KBM-7 (cell line): Measurements from ENCODE around the gene NNT.
A peak's percentile ranks its signal among the peaks of the same experiment; 100 is the strongest.
"Not testable (repeated sequence)": the region's sequence is repeated elsewhere in the genome, so short reads cannot be mapped to it uniquely, and the experiment has no call there.

Experiments used
- DNase-seq: peaks from one replicate; pipeline ENCODE4 v3.0.0-alpha.2; 2015
- in situ Hi-C: fragments of 300-500 bp; cut with MboI; formaldehyde crosslinking; loops from 2 replicates; pipeline ENCODE4 v1.14.3; 2020; ENCODE audit warnings: low sequenced_read_pairs, low pct_unique_long_range_greater_than_20kb, mixed read lengths

NNT gene

GRCh38 chr5:43602461-43603343 is at the start of gene NNT:
Gene NNT (plus strand): TSS chr5:43603180. CDS start chr5:43609196, 6,016 bp downstream.
- peak; percentile 71 for DNase-seq
- in situ Hi-C loops = no loop called here

- in situ Hi-C loops = no loop called here
- DNase-seq = no peak
Measured at GRCh38 chr5:43553381-43553780, 49.6 kb upstream of the NNT start.

GRCh38 chr5:43554497-43554896 is 48.5 kb upstream of the NNT start:
- no peak for DNase-seq
- in situ Hi-C loops = no loop called here

GRCh38 chr5:43555895-43556606 is 46.9 kb upstream of the NNT start:
- in situ Hi-C loops = no loop called here
- DNase-seq = peak; percentile 70

GRCh38 chr5:43556607-43556856 is 46.4 kb upstream of the NNT start:
- in situ Hi-C loops, DNase-seq: not testable (repeated sequence)

- in situ Hi-C loops = no loop called here
- peak; percentile 84 for DNase-seq
Measured at GRCh38 chr5:43556857-43557542, 46.0 kb upstream of the NNT start, which contains the start of gene PAIP1. Gene PAIP1 (minus strand): TSS chr5:43557077. CDS start chr5:43556846, 231 bp downstream.

- in situ Hi-C loops = no loop called here
Measured at GRCh38 chr5:43560128-43560527, 42.9 kb upstream of the NNT start.

GRCh38 chr5:43561356-43561755 is 41.6 kb upstream of the NNT start:
- in situ Hi-C loops = no loop called here
- DNase-seq = no peak

More at GRCh38 chr5:43560128-43560527, 42.9 kb upstream of the NNT start:
- no peak for DNase-seq

GRCh38 chr5:43563321-43563720 is 39.7 kb upstream of the NNT start:
- in situ Hi-C loops = no loop called here
- no peak for DNase-seq

GRCh38 chr5:43564289-43564850 is 38.6 kb upstream of the NNT start:
- in situ Hi-C loops = no loop called here
- DNase-seq = no peak

- in situ Hi-C loops = no loop called here
- DNase-seq = no peak
Measured at GRCh38 chr5:43565043-43565442, 37.9 kb upstream of the NNT start.

- in situ Hi-C loops = no loop called here
Measured at GRCh38 chr5:43567967-43568366, 35.0 kb upstream of the NNT start.

GRCh38 chr5:43569236-43569746 is 33.7 kb upstream of the NNT start:
- DNase-seq = no peak
- in situ Hi-C loops = no loop called here

More at GRCh38 chr5:43567967-43568366, 35.0 kb upstream of the NNT start:
- DNase-seq = no peak

- in situ Hi-C loops = no loop called here
- DNase-seq = no peak
Measured at GRCh38 chr5:43570450-43571158, 32.4 kb upstream of the NNT start.

- no peak for DNase-seq
- in situ Hi-C loops = no loop called here
Measured at GRCh38 chr5:43571237-43571636, 31.7 kb upstream of the NNT start.

GRCh38 chr5:43572357-43572756 is 30.6 kb upstream of the NNT start:
- no peak for DNase-seq
- in situ Hi-C loops = no loop called here

- no peak for DNase-seq
- in situ Hi-C loops = no loop called here
Measured at GRCh38 chr5:43573058-43573457, 29.9 kb upstream of the NNT start.

- in situ Hi-C loops = not testable (repeated sequence)
Measured at GRCh38 chr5:43580402-43581210, 22.4 kb upstream of the NNT start.

More at GRCh38 chr5:43580402-43581210, 22.4 kb upstream of the NNT start:
- DNase-seq = not testable (repeated sequence)
